PFSK-1 (cell line): Measurements from ENCODE around the gene L3MBTL4.

Experiments used
- POLR2AphosphoS5 ChIP-seq: IDR thresholded peaks from 2 replicates; pipeline ENCODE4 v1.6.1; 2012; ENCODE audit warnings: low read depth, mild to moderate bottlenecking, control low read depth, low read length, moderate library complexity
- SIN3A ChIP-seq: IDR thresholded peaks from 2 replicates; pipeline ENCODE4 v1.6.1; 2012; ENCODE audit warnings: mild to moderate bottlenecking, low read length, moderate library complexity, borderline replicate concordance; ENCODE audit not compliant: insufficient read depth

- TF ChIP-seq POLR2AphosphoS5 (no peak), SIN3A (no peak)
Observed at GRCh38 chr18:5969989-5970403, 444.7 kb downstream of the L3MBTL4 start.
